Mucosa of descending colon (tissue), 3 donors: ENCODE results near the gene COLGALT1. TPM values are rescaled to one million over a fixed set of nuclear protein-coding genes. Genes with fewer than 3 reads are reported as not detected.
A peak's percentile ranks its signal among the peaks of the same experiment; 100 is the strongest.

Source experiments
- ATAC-seq: fragments of 200-7000 bp; cut with Tn5 transposase; one replicate; pipeline ENCODE4 v1.9.1; 2020; ENCODE audit warnings: mild to moderate bottlenecking, moderate library complexity
- DNase-seq, 3 donors: peaks; one replicate each; pipeline ENCODE4 v3.0.0-alpha.2; 2020
- H3K36me3 ChIP-seq: fragments of 200-600 bp; one replicate; pipeline ENCODE4 v1.8.0; 2021; ENCODE audit warnings: low read depth, mild to moderate bottlenecking
- H3K4me1 ChIP-seq: fragments of 200-600 bp; one replicate; pipeline ENCODE4 v1.8.0; 2021; ENCODE audit warnings: low read depth, mild to moderate bottlenecking
- H3K4me3 ChIP-seq: fragments of 200-600 bp; one replicate; pipeline ENCODE4 v1.8.0; 2021; ENCODE audit warnings: mild to moderate bottlenecking
- H3K9me3 ChIP-seq: fragments of 200-600 bp; one replicate; pipeline ENCODE4 v1.8.0; 2021; ENCODE audit warnings: mild to moderate bottlenecking
- intact Hi-C, 2 donors: fragments of 100-400 bp; cut with DNase I in 1 of 2; cut with micrococcal nuclease in 1 of 2; formaldehyde crosslinking; loops; one replicate each; pipeline versions ENCODE4 v1.11.0 to v1.11.1; 2022; cut with DNase I, micrococcal nuclease
- total RNA-seq, 3 donors: library from RNA; stranded (reverse); fragmentation: NEBNext Ultra II Directional in 2 of 3; extraction: Animal tissue kit (Norgen Biotek cat#: 25700) in 2 of 3; gene quantifications; one replicate each; pipeline versions ENCODE4 v1.2.1 to v1.2.4, GENCODE V29; 2021 to 2023
- TF ChIP-seq, protein P1 (sequence below): fragments of 200-600 bp; IDR thresholded peaks from one replicate; pipeline ENCODE4 v1.8.0; 2022; ENCODE audit warnings: antibody characterized with exemption, mild to moderate bottlenecking
- donor health status: DM: no; HTN: no; CAD: no; lungs with moderate emphysema.
- donor health status: DM: no; HTN: no; CAD: no.
- donor health status: DM: no; HTN: yes; CAD: no.

COLGALT1 gene
- total RNA-seq, 3 donors from 2014 or later, result 50.1 to 71.0 (median 50.8) TPM

DNA sequence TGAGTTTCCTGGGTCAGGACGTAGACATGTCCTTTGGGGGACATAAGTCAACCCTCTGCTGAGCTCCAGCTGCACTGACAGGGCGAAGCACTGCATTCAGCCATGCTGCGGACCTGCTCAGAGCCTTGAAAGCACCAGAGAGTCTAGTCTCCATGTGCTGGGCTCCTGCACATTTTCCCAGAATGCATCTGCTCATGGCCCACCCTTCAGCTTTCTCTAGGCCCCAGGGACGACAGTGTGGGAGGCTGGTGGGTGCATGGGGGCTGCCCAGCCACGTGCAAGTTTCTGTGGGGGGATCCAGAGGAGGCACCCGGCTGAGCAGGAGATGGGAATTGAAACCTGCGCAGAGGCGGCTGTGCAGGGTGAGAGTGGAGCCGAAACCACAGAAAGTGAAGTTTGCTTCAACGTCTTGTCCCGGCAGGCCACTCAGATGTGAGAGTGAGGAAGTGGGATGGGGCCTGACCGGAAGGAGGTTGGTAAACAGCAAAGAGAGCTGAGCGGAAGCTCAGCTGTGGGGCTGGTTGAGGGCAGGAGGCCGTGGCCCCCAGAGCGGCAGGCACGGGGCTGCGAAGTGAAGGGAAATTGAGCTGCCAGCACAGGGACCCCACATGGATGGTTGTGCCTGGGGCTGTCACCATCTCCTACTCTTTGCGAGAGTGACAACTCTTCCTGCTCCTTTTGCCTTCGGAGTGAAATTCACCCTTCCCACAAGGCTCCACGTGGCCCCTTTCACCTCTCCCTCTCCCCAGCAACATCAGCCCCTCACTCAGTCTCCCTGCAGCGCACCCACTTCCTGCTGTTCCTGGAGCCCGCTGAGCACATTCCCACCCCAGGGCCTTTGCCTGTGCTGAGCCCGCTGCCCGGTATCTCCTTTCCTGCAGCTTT, 32.2 kb upstream of the COLGALT1 start:
- Histone ChIP-seq H3K36me3 (no peaks in the 10 kb centered on the region), H3K9me3 (peaks cover 2% of the 10 kb centered on the region), H3K4me3 (no peak overlapping the region), H3K4me1 (no peaks in the 10 kb centered on the region)
- intact Hi-C loops, result no loop called here
- DNase-seq, result peak; percentile 58 to 83 (median 62)
- ATAC-seq, result peak; percentile 88
- TF ChIP-seq, protein P1, sequence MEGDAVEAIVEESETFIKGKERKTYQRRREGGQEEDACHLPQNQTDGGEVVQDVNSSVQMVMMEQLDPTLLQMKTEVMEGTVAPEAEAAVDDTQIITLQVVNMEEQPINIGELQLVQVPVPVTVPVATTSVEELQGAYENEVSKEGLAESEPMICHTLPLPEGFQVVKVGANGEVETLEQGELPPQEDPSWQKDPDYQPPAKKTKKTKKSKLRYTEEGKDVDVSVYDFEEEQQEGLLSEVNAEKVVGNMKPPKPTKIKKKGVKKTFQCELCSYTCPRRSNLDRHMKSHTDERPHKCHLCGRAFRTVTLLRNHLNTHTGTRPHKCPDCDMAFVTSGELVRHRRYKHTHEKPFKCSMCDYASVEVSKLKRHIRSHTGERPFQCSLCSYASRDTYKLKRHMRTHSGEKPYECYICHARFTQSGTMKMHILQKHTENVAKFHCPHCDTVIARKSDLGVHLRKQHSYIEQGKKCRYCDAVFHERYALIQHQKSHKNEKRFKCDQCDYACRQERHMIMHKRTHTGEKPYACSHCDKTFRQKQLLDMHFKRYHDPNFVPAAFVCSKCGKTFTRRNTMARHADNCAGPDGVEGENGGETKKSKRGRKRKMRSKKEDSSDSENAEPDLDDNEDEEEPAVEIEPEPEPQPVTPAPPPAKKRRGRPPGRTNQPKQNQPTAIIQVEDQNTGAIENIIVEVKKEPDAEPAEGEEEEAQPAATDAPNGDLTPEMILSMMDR, result no peak

DNA sequence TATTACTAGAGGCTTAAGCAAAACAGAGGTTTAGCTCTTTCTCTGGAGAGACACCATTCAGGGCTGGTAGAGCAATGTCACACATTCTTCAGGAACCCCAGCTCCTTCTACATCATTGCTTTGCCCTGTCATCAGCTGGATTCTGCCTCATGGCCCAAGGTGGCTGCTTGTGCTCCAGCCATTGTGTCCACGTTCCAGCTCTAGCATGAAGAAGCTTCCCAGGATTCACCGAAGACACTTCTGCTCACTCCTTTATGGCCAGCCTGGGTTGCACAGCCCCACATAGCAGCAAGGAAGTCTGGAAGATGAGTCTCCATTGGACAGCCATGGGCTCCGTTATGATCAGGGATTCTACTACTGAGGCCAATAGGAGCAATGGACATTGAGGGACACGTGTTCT, 30.8 kb upstream of the COLGALT1 start:
- ATAC-seq (no peak), DNase-seq (no peak)
- TF ChIP-seq, protein P1, result no peak
- intact Hi-C loops, result no loop called here
- no peaks in the 10 kb centered on the region for H3K36me3 ChIP-seq
- no peaks in the 10 kb centered on the region for H3K9me3 ChIP-seq
- no peak overlapping the region for H3K4me3 ChIP-seq
- H3K4me1 ChIP-seq, result no peaks in the 10 kb centered on the region

DNA sequence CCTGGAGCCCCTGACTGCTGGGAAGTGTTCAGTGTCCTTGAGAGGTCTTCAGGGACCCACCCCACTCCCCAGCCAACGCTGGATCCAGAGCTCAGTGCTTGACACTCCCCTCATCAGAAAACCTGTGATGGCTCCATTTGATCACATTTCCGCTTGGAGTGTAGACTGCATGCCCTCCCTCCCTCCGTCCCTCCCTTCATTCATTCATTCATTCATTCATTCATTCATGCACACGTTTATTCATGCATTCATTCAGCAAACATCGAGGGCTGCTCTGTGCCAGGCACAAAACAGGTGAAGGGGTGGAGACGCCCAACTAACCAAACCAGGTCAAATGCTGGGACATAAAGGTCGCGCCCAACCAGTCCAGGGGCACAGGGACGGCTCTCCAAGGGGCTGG, 30.3 kb upstream of the COLGALT1 start:
- Histone ChIP-seq H3K4me1 (no peaks in the 10 kb centered on the region), H3K4me3 (no peak overlapping the region), H3K9me3 (no peaks in the 10 kb centered on the region), H3K36me3 (no peaks in the 10 kb centered on the region)
- no peak for ATAC-seq
- TF ChIP-seq, protein P1, result no peak
- intact Hi-C loops, result no loop called here
- no peak for DNase-seq

DNA sequence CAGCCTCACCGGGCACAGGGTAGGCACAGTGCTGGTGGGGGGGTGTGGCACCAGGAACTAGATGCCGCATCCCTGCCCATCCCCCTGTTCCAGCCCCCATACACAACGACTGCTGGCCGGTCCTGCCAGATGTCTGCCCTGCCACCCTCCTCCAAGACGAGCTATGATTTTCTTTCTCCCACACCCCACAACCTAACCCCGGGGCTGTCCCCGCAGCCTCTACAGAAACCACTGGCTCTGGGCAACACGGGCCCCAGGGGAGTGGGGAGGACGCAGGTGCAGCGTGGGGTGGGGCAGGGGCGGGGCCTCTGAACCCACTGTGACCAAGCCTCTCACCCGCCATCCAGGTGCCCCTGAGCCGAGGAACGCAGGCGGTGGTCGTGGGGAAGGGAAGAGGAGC, 28.5 kb upstream of the COLGALT1 start:
- H3K4me3 ChIP-seq, result no peak overlapping the region
- ATAC-seq (peak; percentile 63), DNase-seq (peak in 1 of 3 donors; percentile 74)
- no peaks in the 10 kb centered on the region for H3K36me3 ChIP-seq
- TF ChIP-seq, protein P1, result no peak
- intact Hi-C loops, result no loop called here
- no peaks in the 10 kb centered on the region for H3K9me3 ChIP-seq
- no peaks in the 10 kb centered on the region for H3K4me1 ChIP-seq

DNA sequence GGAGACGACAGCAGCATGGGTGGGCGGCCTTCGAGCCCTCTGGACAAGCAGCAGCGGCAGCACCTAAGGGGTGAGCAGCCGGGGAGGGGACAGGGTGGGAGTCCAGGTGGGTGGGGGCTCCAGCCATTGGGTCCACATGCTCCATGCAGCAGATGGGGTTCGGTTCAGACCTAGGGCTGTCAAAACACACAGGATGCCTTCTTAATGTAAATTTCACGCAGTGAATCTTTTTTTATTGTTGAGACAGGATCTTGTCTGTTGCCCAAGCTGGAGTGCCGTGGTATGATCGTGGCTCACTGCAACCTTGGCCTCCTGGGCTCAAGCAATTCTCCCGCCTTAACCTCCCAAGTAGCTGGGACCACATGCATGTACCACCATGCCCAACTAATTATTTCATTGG, 28.1 kb upstream of the COLGALT1 start:
- intact Hi-C loops, result no loop called here
- Histone ChIP-seq H3K4me1 (no peaks in the 10 kb centered on the region), H3K9me3 (no peaks in the 10 kb centered on the region), H3K36me3 (no peaks in the 10 kb centered on the region), H3K4me3 (no peak overlapping the region)
- ATAC-seq (no peak), DNase-seq (no peak)
- TF ChIP-seq, protein P1, result no peak
